ENCODE results near the gene YES1.

The YES1 gene

DNA sequence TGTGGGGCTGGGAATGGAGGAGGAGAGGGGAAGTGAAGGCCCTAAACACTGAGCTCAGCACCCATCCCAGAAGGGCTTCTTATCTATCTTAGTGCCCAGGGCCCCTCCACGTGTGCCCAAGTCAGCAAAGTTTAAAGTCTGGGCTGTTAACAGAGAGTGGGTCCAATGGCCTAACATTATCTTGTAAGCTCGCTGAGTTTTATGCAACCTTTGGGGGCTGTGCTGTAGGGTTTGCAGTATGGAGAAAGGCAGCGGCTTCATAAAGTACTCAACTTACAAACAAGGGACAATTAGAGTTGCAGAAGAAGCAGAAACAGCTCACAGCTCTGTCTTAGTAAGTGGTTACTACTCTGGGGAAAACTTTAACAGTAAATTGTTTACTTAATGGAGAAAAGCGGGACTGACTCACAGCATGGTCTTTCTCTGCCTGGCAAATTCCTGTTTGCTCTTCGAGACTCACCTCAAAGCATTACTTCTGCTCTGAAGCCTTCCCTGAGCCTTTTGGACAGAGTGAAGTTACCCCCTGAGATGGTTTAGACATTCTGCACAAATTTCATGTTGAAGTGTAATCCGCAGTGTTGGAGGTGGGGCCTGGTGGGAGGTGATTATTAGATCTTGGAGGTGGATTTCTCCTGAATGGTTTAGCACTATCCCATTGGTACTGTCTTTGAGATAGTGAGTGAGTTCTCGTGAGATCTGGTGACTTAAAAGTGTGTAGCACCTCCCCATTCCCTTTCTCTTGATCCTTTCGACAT lies 108.7 kb downstream of the YES1 start:
- no peak overlapping the region for H3K4me3 ChIP-seq (ENCODE audit: low read depth, low read length)
- TF ChIP-seq, protein P1, sequence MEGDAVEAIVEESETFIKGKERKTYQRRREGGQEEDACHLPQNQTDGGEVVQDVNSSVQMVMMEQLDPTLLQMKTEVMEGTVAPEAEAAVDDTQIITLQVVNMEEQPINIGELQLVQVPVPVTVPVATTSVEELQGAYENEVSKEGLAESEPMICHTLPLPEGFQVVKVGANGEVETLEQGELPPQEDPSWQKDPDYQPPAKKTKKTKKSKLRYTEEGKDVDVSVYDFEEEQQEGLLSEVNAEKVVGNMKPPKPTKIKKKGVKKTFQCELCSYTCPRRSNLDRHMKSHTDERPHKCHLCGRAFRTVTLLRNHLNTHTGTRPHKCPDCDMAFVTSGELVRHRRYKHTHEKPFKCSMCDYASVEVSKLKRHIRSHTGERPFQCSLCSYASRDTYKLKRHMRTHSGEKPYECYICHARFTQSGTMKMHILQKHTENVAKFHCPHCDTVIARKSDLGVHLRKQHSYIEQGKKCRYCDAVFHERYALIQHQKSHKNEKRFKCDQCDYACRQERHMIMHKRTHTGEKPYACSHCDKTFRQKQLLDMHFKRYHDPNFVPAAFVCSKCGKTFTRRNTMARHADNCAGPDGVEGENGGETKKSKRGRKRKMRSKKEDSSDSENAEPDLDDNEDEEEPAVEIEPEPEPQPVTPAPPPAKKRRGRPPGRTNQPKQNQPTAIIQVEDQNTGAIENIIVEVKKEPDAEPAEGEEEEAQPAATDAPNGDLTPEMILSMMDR (IDR thresholded peaks at IDR 0.05; ENCODE audit: borderline replicate concordance, insufficient read depth, low read depth, low read length): no peak

DNA sequence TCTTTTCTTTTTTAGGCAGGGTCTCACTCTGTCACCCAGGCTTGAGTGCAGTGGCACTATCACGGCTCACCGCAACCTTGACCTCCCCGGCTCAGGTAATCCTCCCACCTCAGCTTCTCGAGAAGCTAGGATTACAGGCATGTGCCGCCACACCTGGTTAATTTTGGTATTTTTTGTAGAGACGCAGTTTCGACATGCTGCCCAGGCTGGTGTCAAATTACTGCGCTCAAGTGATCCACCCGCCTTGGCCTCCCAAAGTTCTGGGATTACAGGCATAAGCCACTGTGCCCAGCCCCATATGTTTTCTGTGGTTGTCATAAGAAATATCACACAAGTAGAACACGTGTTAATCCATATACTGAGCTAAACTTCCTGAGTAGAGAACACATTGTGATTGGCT lies 114.2 kb downstream of the YES1 start:
- TF ChIP-seq, protein P1 (IDR thresholded peaks at IDR 0.05; ENCODE audit: borderline replicate concordance, insufficient read depth, low read depth, low read length): no peak
- H3K4me3 ChIP-seq (ENCODE audit: low read depth, low read length): no peak overlapping the region

DNA sequence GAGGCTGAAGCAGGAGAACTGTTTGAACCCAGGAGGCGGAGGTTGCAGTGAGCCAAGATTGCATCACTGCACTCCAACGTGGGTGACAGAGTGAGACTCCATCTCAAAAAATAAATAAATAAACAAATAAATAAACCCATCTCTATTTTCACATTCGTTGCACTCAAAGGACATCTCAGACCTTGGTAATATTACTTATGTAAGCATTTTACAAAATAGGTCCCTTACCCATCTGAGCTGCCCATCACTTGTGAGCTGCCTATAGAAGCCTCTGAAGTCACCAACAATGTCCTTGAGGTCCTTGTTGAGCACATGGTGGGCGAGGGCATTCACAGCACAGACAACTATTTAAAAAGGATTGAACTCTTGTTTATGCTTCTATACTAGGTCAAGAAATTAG lies 115.0 kb downstream of the YES1 start:
- TF ChIP-seq, protein P1 (IDR thresholded peaks at IDR 0.05; ENCODE audit: borderline replicate concordance, insufficient read depth, low read depth, low read length): no peak
- H3K4me3 ChIP-seq (ENCODE audit: low read depth, low read length): no peak overlapping the region

DNA sequence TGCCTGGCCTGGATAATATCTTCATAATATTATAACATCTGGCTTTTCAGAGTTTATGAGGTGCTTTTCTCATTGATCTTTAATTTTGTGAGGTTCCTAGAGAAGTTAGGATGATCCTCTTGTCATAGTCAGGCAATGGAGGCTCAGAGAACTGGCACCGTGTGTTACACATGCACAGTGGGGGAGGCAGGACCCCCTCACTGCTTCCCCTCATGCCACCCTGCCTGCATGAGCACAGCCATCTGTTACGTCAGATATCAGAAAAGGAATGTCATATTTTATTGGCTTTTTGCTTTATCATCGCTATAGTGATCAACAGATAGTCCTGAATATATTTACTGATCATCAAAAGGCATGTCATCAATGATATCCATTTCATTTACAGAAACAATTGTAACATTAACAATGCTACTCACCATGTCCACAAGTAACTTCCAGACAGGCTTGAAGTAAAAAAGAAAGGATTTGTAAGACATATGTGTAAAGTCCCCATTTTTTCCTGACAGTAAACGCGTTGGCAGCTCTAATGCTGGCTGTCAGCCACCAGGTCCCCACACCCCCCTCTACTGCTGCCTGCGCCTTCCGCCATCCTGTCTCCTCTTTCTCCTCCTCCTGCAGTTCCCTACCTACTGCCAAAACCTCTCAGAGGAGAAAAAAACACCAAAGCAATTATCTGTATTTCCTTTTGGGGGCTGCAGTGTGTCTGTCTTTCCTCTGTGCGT lies 118.4 kb downstream of the YES1 start:
- H3K4me3 ChIP-seq (ENCODE audit: low read depth, low read length): no peak overlapping the region
- TF ChIP-seq, protein P1 (IDR thresholded peaks at IDR 0.05; ENCODE audit: borderline replicate concordance, insufficient read depth, low read depth, low read length): no peak

DNA sequence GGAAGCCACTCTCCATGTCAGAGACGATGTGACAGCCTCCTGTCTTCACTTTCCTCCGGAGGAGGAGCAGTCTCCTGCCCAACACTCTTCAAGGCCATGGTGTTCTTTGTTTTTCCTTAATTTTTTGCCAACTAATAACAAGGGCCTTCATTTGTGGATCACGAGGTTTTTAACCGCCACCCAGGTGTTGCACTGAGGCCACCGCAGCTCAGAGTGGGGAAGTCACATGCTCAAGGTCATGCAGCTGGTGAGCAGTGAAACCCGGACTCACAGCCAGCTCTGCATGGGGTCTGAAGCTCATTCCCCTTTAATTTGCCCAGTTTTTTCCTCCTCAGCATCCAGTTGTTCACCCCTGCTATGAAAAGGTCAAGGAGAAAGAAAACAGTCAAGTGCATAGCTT lies 119.2 kb downstream of the YES1 start:
- TF ChIP-seq, protein P1 (IDR thresholded peaks at IDR 0.05; ENCODE audit: borderline replicate concordance, insufficient read depth, low read depth, low read length): no peak
- H3K4me3 ChIP-seq (ENCODE audit: low read depth, low read length): no peak overlapping the region

DNA sequence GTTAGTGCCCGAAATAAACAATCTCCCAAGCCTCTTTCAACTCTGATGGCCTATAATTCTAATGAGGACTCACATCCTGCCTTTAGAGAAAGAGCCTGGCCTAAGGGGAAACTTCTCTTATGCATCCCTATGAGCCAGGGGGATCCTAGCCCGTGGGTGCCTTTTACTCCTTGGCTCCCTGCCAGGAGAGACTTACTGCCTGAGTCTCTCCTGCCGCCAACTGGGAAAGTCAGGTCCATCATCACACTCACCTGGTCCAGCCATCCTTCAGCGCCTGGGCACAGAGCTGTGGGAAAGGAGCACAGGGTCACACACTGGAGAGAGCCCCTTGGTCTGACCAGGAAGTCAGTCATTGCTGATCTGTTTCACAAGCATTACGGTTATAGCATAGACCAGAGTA lies 123.7 kb downstream of the YES1 start:
- H3K4me3 ChIP-seq (ENCODE audit: low read depth, low read length): no peak overlapping the region
- TF ChIP-seq, protein P1 (IDR thresholded peaks at IDR 0.05; ENCODE audit: borderline replicate concordance, insufficient read depth, low read depth, low read length): no peak
